Globus pallidus (tissue), 1 donor: ENCODE results near the gene SKP2.
"Not testable (repeated sequence)": the region's sequence is repeated elsewhere in the genome, so short reads cannot be mapped to it uniquely, and the experiment has no call there.

Source experiments
- DNase-seq: peaks from one replicate; pipeline ENCODE4 v3.0.0-alpha.2; 2015; ENCODE audit warnings: low spot score

The SKP2 gene

DNA sequence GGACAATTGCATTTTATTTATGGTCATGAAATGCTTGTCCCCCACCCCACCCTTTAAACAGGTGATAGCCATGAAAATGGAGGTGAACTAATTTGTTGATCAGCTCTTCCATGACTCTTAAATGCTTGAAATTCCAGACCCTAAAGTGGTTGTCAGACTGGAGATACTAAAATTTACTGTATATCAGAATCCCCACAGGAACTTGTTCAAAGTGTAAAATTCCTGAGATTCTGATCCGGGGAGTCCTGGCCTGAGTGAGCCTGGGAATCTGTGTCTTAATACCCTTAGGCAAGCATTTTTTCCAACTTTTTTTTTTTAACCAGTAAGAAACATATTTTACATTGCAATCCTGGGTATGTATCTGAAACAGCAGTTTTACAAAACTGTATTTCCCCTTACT is 4.7 kb downstream of the SKP2 start:
- DNase-seq: no peak

GRCh38 chr5:36158144-36158543 is 6.2 kb downstream of the SKP2 start:
- no peak for DNase-seq

DNA sequence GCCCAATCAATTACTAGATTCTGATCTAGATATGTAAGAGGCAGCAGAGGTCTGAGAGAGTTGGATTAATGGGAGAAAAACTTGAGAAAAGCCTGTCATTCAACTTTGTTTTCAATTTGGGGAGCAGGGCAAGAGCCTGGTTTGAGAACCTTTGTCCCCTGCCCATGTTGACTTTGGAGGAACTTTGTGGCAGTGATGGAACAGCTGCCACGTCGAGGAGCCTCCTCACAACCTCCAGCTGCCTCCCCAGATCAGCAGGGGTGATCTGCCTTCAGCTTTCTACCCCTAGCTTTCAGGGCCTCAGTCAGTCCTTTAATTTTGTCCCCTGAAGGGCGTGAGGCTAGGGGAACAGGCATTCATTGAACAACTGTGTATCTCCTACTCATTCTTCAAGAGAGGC is 8.7 kb downstream of the SKP2 start:
- DNase-seq: no peak

DNA sequence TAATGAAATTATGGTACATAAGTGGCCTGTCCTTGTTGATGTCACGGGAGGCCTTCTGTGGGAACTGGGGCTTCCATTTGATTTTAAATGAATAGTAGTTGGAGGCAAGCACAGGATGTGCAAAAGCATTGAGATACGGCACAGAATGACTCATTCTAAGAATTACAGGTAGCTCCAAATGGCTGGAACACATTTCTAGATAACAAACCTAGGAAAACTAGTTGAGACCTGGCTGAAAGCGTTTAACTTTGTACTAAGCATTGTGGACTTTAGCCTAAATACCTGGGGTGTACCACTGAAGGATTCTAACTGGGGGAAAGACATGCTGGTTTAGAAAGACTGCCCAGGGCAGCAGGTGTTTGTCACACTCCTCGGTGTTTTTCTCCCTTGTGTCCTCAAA is 9.4 kb downstream of the SKP2 start:
- no peak for DNase-seq

- peak; percentile 84 for DNase-seq
These were observed 11.0 kb downstream of the SKP2 start for GRCh38 chr5:36162810-36163486.

GRCh38 chr5:36164461-36164860 is 12.6 kb downstream of the SKP2 start:
- no peak for DNase-seq

GRCh38 chr5:36168737-36169136 is 16.8 kb downstream of the SKP2 start:
- no peak for DNase-seq

DNA sequence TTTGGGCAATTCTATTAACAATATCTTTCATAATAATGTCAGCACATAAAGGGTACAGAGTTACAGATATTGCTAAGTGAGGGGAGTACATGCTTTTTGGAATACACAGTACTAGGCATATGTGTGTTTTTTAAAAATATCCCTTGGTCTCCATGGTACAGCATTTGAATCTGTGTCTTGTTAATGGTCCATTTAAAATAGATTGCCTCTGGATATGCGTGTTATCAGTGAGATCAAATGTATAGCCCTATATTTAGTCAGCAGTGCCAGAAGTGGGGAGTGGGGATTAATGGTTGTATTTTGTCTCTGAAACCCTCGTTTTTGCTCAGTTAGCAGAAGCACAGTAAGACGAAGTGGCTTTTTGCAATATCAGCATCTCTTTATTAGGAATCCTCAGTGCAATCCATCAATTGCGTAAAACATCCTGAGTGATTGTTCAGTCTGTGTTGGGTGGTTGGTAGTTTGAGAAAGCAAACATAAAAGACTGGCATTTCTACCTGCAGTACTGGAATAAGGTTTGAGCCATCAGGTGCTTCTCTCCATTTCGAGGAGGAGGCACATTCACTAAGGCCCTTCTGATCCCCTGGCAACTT is 19.0 kb downstream of the SKP2 start:
- DNase-seq: no peak

GRCh38 chr5:36172599-36172998 is 20.7 kb downstream of the SKP2 start:
- DNase-seq: no peak

DNA sequence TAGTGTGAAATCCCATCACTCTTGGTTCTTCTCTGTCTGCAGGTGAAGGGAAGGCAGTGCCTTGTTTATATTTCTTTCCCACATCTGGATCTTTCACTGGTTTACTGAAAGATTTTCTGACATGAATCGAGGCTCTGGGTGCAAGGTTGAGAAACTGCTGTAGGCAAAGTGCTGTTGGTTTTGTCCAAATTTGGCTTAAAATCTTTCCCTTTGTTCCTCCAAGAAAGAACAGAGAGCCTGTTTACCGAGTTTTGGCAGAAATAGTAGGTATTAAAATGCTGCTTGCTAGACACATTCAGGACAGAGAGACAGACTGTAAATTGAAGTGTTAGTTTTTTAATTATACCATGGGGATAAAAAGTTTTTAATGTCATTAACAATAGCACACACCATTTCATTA is 21.5 kb downstream of the SKP2 start:
- DNase-seq: peak; percentile 57

GRCh38 chr5:36174119-36174518 is 22.2 kb downstream of the SKP2 start:
- DNase-seq: no peak

- DNase-seq: no peak
These were observed 23.1 kb downstream of the SKP2 start for GRCh38 chr5:36175043-36175442.

- DNase-seq: no peak
These were observed 25.2 kb downstream of the SKP2 start for GRCh38 chr5:36177154-36177553.

DNA sequence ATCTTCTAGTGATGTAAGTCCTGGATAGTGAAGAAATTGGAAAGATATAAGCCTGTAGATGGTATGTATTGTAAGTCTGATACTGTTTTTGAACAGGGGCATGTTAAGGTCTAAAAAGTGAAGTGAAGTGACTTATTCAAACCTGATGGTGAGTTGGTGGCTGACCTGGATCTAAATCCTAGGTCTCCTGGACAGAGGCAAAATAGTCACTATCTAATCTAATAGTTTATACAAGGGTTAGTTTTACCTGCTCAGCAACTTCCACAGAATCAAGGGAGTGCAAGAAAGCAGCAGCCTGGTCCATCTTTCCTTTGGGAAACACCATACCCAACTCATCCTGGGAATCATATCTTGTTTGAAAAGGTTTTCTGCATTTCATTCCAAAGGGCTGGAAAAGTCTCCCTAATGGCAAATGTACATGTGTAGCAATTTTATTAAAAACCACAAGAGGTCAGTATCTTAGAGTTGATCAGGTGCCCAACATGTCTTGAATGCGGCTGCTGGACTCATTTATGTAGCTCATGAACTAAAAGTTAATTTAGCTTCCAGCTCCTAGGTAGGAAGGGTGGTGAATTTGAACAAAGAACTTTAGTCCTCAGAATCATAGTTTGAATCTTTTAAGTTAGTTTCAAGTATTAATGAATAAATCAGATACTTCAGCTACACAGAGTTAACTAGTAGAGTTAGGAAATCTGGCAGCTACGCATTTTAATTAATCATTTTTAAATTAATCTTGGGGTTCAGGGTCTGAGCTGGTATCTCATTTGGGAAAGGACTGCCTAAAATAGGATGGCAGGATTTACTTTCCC is 26.0 kb downstream of the SKP2 start:
- peak; percentile 49 for DNase-seq

DNA sequence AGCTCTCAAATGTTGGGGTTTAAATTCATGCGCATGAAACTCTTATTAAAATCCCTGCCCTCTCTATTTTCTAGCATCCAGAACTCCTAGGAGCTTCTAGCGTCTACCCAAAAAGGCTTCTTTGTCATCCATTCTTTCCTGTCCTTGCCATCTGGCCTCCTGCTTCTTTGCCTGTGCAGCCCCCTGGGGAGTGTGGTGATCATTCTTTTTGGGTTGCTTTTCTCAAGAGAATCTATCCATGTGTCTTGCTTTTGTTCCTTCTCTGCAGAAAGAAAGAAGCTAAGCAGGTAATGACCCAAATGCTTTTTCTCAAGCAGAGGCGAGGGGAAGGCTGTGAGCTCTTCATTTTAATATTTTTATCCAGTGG is 26.6 kb downstream of the SKP2 start:
- no peak for DNase-seq

DNA sequence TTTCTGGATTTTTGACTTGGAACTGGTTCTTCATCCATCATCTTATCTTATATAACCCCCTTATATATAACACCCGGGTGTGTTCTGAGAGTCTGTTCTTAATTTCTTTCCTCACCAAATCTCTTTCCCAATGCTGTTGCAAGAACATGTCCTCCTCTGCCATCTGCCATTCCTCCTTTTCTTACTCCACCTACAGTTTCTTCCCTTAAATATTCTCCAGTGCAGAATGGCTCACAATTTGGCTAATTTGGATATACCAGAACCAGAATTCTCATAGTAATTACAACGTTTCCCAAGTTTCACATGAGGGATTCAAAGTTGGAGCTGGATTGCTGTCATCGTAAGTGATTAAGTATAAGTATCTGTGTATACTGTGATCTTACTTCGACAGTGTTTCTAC is 28.0 kb downstream of the SKP2 start:
- no peak for DNase-seq

DNA sequence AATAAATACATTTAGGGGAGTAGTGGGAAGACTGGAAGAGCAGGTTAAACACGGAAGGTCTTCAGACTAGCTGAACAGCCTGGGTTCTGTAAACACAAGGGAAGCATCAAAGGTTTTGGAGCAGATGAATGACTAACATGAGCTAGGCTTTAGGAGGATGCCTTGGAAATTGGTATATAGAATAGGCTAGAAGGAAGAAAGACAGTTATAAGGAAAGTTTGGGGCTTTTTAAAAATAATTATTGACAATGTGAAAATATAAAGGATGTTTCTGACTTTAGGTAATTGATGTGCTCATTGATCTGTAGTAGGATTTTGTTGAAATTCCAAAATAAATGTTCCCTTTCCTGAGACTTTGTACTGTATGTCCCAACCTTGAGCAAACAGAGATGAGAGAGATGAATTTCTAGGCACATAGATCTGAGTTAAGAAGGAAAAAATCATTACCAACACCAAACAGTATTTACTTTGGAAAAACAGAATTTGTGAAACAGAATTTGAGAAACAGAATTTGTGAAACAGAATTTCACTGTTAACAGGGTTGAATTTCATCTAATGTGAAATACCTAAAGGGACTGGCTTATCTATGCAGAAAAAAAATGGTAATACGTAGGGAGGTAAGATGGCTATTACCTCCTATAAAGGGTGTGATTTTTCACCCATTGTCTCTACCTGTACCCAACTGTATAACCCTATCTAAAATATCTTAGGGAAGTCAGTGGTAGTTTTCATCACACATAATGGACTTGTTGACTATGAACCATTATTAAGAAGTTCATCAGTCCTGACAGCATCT is 28.8 kb downstream of the SKP2 start:
- no peak for DNase-seq

GRCh38 chr5:36181774-36182173 is 29.9 kb downstream of the SKP2 start:
- DNase-seq: peak; percentile 24

- DNase-seq: not testable (repeated sequence)
These were observed 32.5 kb downstream of the SKP2 start for GRCh38 chr5:36184408-36184807.

- no peak for DNase-seq
These were observed 41.8 kb downstream of the SKP2 start for GRCh38 chr5:36193746-36194145.

- DNase-seq: no peak
These were observed 46.4 kb downstream of the SKP2 start for GRCh38 chr5:36198281-36198680.

GRCh38 chr5:36198783-36199182 is 46.9 kb downstream of the SKP2 start:
- DNase-seq: not testable (repeated sequence)

GRCh38 chr5:36199620-36200019 is 47.7 kb downstream of the SKP2 start:
- no peak for DNase-seq
